Stimulated activated CD4-positive, alpha-beta T cell treated with anti-CD3 and anti-CD28 coated beads, Interleukin-15, amount 100 ng/mL, for 1 hour (primary cell): ENCODE results near the gene WDR64.

ENCODE experiments used
- DNase-seq, 2 donors: peaks; one replicate each; pipeline ENCODE4 v3.0.0-alpha.2; 2020; ENCODE audit warnings: low read depth in 1 of 2, low spot score in 1 of 2

The WDR64 gene

GRCh38 chr1:241630899-241631298 is 21.2 kb upstream of the WDR64 start:
- no peak for DNase-seq

GRCh38 chr1:241631674-241632073 is 20.4 kb upstream of the WDR64 start:
- DNase-seq: no peak

- DNase-seq: no peak
Observed at GRCh38 chr1:241632987-241633386, 19.1 kb upstream of the WDR64 start.

GRCh38 chr1:241635556-241636152 is 16.4 kb upstream of the WDR64 start:
- DNase-seq: no peak

- DNase-seq: no peak
Observed at GRCh38 chr1:241636291-241636690, 15.8 kb upstream of the WDR64 start.

GRCh38 chr1:241637046-241637590 is 15.0 kb upstream of the WDR64 start:
- no peak for DNase-seq

GRCh38 chr1:241637604-241638003 is 14.5 kb upstream of the WDR64 start:
- DNase-seq: no peak

GRCh38 chr1:241638099-241638682 is 13.9 kb upstream of the WDR64 start:
- DNase-seq: no peak

GRCh38 chr1:241638909-241639622 is 13.0 kb upstream of the WDR64 start:
- DNase-seq: no peak

- DNase-seq: peak in 1 of 2 donors; percentile 18
Observed at GRCh38 chr1:241639623-241640148, 12.4 kb upstream of the WDR64 start.

GRCh38 chr1:241640149-241640866 is 11.8 kb upstream of the WDR64 start, which contains the start of the genes CHML and OPN3:
Gene CHML, minus strand, starts transcription at chr1:241640369. Its CDS starts 4,603 bp downstream, at chr1:241635766.
Gene OPN3, minus strand, starts transcription at chr1:241640369. Its CDS starts 115 bp downstream, at chr1:241640254.
- peak; percentile 89 to 92 for DNase-seq

- no peak for DNase-seq
Observed at GRCh38 chr1:241640867-241641622, 11.0 kb upstream of the WDR64 start.

- DNase-seq: no peak
Observed at GRCh38 chr1:241641773-241642592, 10.1 kb upstream of the WDR64 start.

- DNase-seq: no peak
Observed at GRCh38 chr1:241642593-241642944, 9.5 kb upstream of the WDR64 start.

GRCh38 chr1:241644259-241644658 is 7.8 kb upstream of the WDR64 start:
- DNase-seq: no peak

- no peak for DNase-seq
Observed at GRCh38 chr1:241645199-241645598, 6.9 kb upstream of the WDR64 start.

- DNase-seq: no peak
Observed at GRCh38 chr1:241646201-241646600, 5.9 kb upstream of the WDR64 start.

- no peak for DNase-seq
Observed at GRCh38 chr1:241647658-241648057, 4.4 kb upstream of the WDR64 start.

GRCh38 chr1:241648159-241648558 is 3.9 kb upstream of the WDR64 start:
- DNase-seq: no peak

- no peak for DNase-seq
Observed at GRCh38 chr1:241654019-241654418, 1.9 kb downstream of the WDR64 start.
